HG02642 (cell line): ENCODE measurements around the gene CSTF2.

Experiments
- ATAC-seq: cut with Tn5 transposase; IDR thresholded peaks from one replicate; pipeline ENCODE4 v1.9.1; 2021; ENCODE audit warnings: mild to moderate bottlenecking; ENCODE audit not compliant: unreplicated experiment, poor library complexity

Gene CSTF2

GRCh38 chrX:100868273-100868672, 48.1 kb downstream of the CSTF2 start:
- ATAC-seq, result no peak

- no peak for ATAC-seq
Measured at GRCh38 chrX:100870527-100870926, 50.3 kb downstream of the CSTF2 start.

GRCh38 chrX:100871594-100872560, 51.7 kb downstream of the CSTF2 start:
- ATAC-seq, result no peak

GRCh38 chrX:100874325-100874724, 54.1 kb downstream of the CSTF2 start, which contains the start of gene NOX1:
Gene NOX1, minus strand, starts transcription at chrX:100874359. Its CDS starts 220 bp downstream, at chrX:100874139.
- ATAC-seq, result no peak

- no peak for ATAC-seq
Measured at GRCh38 chrX:100880368-100880767, 60.2 kb downstream of the CSTF2 start.

- no peak for ATAC-seq
Measured at GRCh38 chrX:100883654-100884053, 63.5 kb downstream of the CSTF2 start.
